ENCODE measurements around the gene PCSK5. TPM values are rescaled to one million over a fixed set of nuclear protein-coding genes. Genes with fewer than 3 reads are reported as not detected.

PCSK5 gene
- total and polyA plus RNA-seq, 2 donors (not counting 1 experiment from before 2014, with no cell fraction given) = 0.09 TPM; not detected in 1

DNA sequence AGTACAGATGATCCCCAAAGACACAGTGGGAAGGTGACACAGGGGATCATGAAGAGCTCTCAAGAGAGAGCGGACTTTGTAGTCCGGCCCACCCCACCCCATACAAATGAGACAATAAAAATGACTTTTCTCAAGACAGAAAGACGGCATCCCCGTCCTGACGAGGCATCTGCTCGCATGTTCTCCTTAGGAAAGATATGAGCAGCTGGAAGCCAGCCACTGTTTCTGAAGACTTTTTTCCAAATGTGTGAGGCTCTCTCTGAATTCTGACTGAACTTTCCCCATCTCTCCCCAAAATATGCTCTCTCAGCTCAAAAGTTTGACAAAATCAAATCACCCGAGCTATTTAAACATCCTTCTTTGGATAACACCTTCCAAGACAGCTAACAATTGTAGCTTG lies 398.6 kb downstream of the PCSK5 start:
- Mint-ChIP-seq H3K27ac (no peak overlapping the region), H3K4me3 (no peak overlapping the region), H3K27me3 (peaks cover 5% of the 10 kb centered on the region), H3K4me1 (peaks cover 1% of the 10 kb centered on the region), H3K9me3 (ENCODE audit: insufficient read depth) (no peaks in the 10 kb centered on the region)
- no peak for DNase-seq
- Histone ChIP-seq H3K4me2 (replicated peaks; ENCODE audit: low read depth, low read length, poor library complexity, severe bottlenecking) (no peak overlapping the region), H3K4me3 (ENCODE audit: control extremely low read depth in 1 of 5, extremely low read depth in 1 of 5, insufficient read depth in 1 of 5, low read depth in 2 of 5, low read length in 4 of 5) (no peak overlapping the region), H3K79me2 (ENCODE audit: control insufficient read depth, insufficient read depth, low read length) (no peaks in the 10 kb centered on the region), H3K36me3 (replicated peaks in 1 of 2; ENCODE audit: control extremely low read depth in 1 of 2, control insufficient read depth in 1 of 2, extremely low read depth in 1 of 2, insufficient read depth in 2 of 2, low read length in 1 of 2) (no peaks in the 10 kb centered on the region), H3K4me1 (ENCODE audit: control insufficient read depth in 2 of 2, insufficient read depth in 2 of 2, low read length in 2 of 2) (no peaks in the 10 kb centered on the region), H4K20me1 (ENCODE audit: control insufficient read depth, insufficient read depth, low read length, poor library complexity, severe bottlenecking) (no peaks in the 10 kb centered on the region), H3K27me3 (replicated peaks in 1 of 4; ENCODE audit: control extremely low read depth in 1 of 4, control insufficient read depth in 3 of 4, insufficient read depth in 4 of 4, low read length in 3 of 4) (no peaks in the 10 kb centered on the region), H3K27ac (ENCODE audit: low read length in 2 of 2) (no peak overlapping the region), H3K9me3 (ENCODE audit: control extremely low read depth in 1 of 3, control insufficient read depth in 2 of 3, insufficient read depth in 1 of 3, low read length in 2 of 3) (no peaks in the 10 kb centered on the region), H3K9ac (ENCODE audit: low read length) (no peak overlapping the region), H2AFZ (ENCODE audit: insufficient read depth, low read depth, low read length, poor library complexity, severe bottlenecking) (no peak overlapping the region)
- intact Hi-C loops (cut with micrococcal nuclease) = no loop called here
- ChIA-PET CTCF (no interaction called here), POLR2A (no interaction called here)
- TF ChIP-seq EZH2 (IDR thresholded peaks at IDR 0.05; ENCODE audit: borderline replicate concordance, insufficient read depth, low read depth, low read length, poor library complexity, severe bottlenecking) = no peak
- TF ChIP-seq, protein P1, sequence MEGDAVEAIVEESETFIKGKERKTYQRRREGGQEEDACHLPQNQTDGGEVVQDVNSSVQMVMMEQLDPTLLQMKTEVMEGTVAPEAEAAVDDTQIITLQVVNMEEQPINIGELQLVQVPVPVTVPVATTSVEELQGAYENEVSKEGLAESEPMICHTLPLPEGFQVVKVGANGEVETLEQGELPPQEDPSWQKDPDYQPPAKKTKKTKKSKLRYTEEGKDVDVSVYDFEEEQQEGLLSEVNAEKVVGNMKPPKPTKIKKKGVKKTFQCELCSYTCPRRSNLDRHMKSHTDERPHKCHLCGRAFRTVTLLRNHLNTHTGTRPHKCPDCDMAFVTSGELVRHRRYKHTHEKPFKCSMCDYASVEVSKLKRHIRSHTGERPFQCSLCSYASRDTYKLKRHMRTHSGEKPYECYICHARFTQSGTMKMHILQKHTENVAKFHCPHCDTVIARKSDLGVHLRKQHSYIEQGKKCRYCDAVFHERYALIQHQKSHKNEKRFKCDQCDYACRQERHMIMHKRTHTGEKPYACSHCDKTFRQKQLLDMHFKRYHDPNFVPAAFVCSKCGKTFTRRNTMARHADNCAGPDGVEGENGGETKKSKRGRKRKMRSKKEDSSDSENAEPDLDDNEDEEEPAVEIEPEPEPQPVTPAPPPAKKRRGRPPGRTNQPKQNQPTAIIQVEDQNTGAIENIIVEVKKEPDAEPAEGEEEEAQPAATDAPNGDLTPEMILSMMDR (IDR thresholded peaks at IDR 0.05) = no peak
- no peak for ATAC-seq (ENCODE audit: low read depth)
- WGBS (ENCODE audit: insufficient coverage) = 94% methylated on average over 7 of the region's 7 CpGs

DNA sequence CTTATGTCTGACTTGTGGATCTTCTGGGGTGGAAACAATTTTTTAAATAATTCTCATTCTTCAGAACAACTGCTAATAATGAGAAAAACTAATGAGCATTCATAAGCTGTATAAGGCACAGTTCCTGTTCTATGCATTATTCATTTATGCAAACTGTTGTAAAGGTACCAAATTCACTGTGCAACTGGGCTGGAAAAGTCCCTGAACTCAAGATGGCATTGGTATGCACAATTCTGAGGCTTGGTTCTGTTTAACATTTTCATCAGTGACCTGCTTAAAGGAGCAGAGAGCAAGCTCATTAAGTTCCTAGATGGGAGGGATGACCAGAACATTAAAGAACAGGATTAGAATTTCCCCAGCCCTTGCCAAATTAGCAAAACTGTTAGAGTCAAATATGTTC lies 399.2 kb downstream of the PCSK5 start:
- CTCF ChIA-PET = interaction anchor here (1.3 to 2.2 kb wide), 2 partner anchors 9 to 12 kb away, joined by 4 to 10 read pairs; no protein-coding TSS in a partner anchor

More for the DNA sequence above, 399.2 kb downstream of the PCSK5 start:
- intact Hi-C loops (cut with micrococcal nuclease) = no loop called here
- peaks cover 5% of the 10 kb centered on the region for H3K27me3 Mint-ChIP-seq
- no peaks in the 10 kb centered on the region for H4K20me1 ChIP-seq (ENCODE audit: control insufficient read depth, insufficient read depth, low read length, poor library complexity, severe bottlenecking)
- no peak overlapping the region for H3K4me2 ChIP-seq (replicated peaks; ENCODE audit: low read depth, low read length, poor library complexity, severe bottlenecking)
- H3K4me1 ChIP-seq (ENCODE audit: control insufficient read depth in 2 of 2, insufficient read depth in 2 of 2, low read length in 2 of 2) = no peaks in the 10 kb centered on the region
- H3K4me3 ChIP-seq (ENCODE audit: control extremely low read depth in 1 of 5, extremely low read depth in 1 of 5, insufficient read depth in 1 of 5, low read depth in 2 of 5, low read length in 4 of 5) = no peak overlapping the region
- no peak overlapping the region for H3K27ac ChIP-seq (ENCODE audit: low read length in 2 of 2)
- ATAC-seq (ENCODE audit: low read depth) (no peak), DNase-seq (no peak)
- no peak overlapping the region for H2AFZ ChIP-seq (ENCODE audit: insufficient read depth, low read depth, low read length, poor library complexity, severe bottlenecking)
- TF ChIP-seq, protein P1 (IDR thresholded peaks at IDR 0.05) = no peak
- TF ChIP-seq EZH2 (IDR thresholded peaks at IDR 0.05; ENCODE audit: borderline replicate concordance, insufficient read depth, low read depth, low read length, poor library complexity, severe bottlenecking) = no peak
- H3K27ac Mint-ChIP-seq = no peak overlapping the region
- no peaks in the 10 kb centered on the region for H3K9me3 ChIP-seq (ENCODE audit: control extremely low read depth in 1 of 3, control insufficient read depth in 2 of 3, insufficient read depth in 1 of 3, low read length in 2 of 3)
- H3K9me3 Mint-ChIP-seq (ENCODE audit: insufficient read depth) = no peaks in the 10 kb centered on the region
- no peaks in the 10 kb centered on the region for H3K27me3 ChIP-seq (replicated peaks in 1 of 4; ENCODE audit: control extremely low read depth in 1 of 4, control insufficient read depth in 3 of 4, insufficient read depth in 4 of 4, low read length in 3 of 4)
- H3K4me3 Mint-ChIP-seq = no peak overlapping the region
- H3K36me3 ChIP-seq (replicated peaks in 1 of 2; ENCODE audit: control extremely low read depth in 1 of 2, control insufficient read depth in 1 of 2, extremely low read depth in 1 of 2, insufficient read depth in 2 of 2, low read length in 1 of 2) = no peaks in the 10 kb centered on the region
- POLR2A ChIA-PET = no interaction called here
- H3K9ac ChIP-seq (ENCODE audit: low read length) = no peak overlapping the region
- H3K79me2 ChIP-seq (ENCODE audit: control insufficient read depth, insufficient read depth, low read length) = no peaks in the 10 kb centered on the region
- peaks cover 3% of the 10 kb centered on the region for H3K4me1 Mint-ChIP-seq
